Thyroid gland (tissue), 4 donors: ENCODE measurements around the gene EIF4B. TPM values are rescaled to one million over a fixed set of nuclear protein-coding genes. Genes with fewer than 3 reads are reported as not detected.

Experiments
- DNase-seq, 2 donors: peaks; one replicate each; pipeline ENCODE4 v3.0.0-alpha.2; 2019
- H3K27ac ChIP-seq, 3 donors: fragments of 200-600 bp; sonication (generic); 1 replicate in 2 of 3; 2 replicates in 1 of 3; pipeline ENCODE4 v1.5.1; 2016 to 2019; ENCODE audit warnings: mild to moderate bottlenecking in 1 of 3, moderate library complexity in 1 of 3
- H3K27me3 ChIP-seq: fragments of 200-600 bp; sonication (generic); one replicate; pipeline ENCODE4 v1.5.1; 2019
- H3K36me3 ChIP-seq, 2 donors: fragments of 200-600 bp; sonication (generic); one replicate each; pipeline ENCODE4 v1.5.1; 2016 to 2019
- H3K4me1 ChIP-seq, 2 donors: fragments of 200-600 bp; sonication (generic); one replicate each; pipeline ENCODE4 v1.5.1; 2017 to 2019
- H3K4me3 ChIP-seq, 3 donors: fragments of 200-600 bp; sonication (generic); replicated peaks in 1 of 3; 1 replicate in 2 of 3; 2 replicates in 1 of 3; pipeline ENCODE4 v1.5.1; 2016; ENCODE audit warnings: mild to moderate bottlenecking in 1 of 3
- H3K9me3 ChIP-seq: fragments of 200-600 bp; sonication (generic); one replicate; pipeline ENCODE4 v1.5.1; 2017
- CTCF ChIP-seq, 6 experiments: fragments of 200-600 bp in 3 of 6; fragments of 450-650 bp in 3 of 6; sonication (generic) in 3 of 6; IDR thresholded peaks; one replicate each; pipeline ENCODE4 v1.5.1; 2016 to 2019; ENCODE audit warnings: antibody characterized with exemption in 6 of 6, mild to moderate bottlenecking in 2 of 6, inconsistent platforms in 1 of 6, moderate library complexity in 1 of 6
- POLR2A ChIP-seq, 2 donors: fragments of 450-650 bp; IDR thresholded peaks; one replicate each; pipeline ENCODE4 v1.6.1; 2017; ENCODE audit warnings: antibody characterized with exemption in 2 of 2, mild to moderate bottlenecking in 2 of 2, moderate library complexity in 1 of 2
- WGBS, 2 donors: methylation state at CpG; one replicate each; pipeline ENCODE4 v1.1.5; 2017; 5-methylcytosine and 5-hydroxymethylcytosine counted together
- intact Hi-C: fragments of 100-400 bp; cut with DNase I; formaldehyde crosslinking; loops from one replicate; pipeline ENCODE4 v1.15.1; 2023
- total RNA-seq, 4 donors: library from RNA; depleted of rRNA; stranded (reverse); fragments of >200 nt; gene quantifications; one replicate each; pipeline ENCODE4 v1.2.3, GENCODE V29; 2016

Gene EIF4B
- total RNA-seq, 4 donors from 2014 or later = 428 to 704 (median 567) TPM

DNA sequence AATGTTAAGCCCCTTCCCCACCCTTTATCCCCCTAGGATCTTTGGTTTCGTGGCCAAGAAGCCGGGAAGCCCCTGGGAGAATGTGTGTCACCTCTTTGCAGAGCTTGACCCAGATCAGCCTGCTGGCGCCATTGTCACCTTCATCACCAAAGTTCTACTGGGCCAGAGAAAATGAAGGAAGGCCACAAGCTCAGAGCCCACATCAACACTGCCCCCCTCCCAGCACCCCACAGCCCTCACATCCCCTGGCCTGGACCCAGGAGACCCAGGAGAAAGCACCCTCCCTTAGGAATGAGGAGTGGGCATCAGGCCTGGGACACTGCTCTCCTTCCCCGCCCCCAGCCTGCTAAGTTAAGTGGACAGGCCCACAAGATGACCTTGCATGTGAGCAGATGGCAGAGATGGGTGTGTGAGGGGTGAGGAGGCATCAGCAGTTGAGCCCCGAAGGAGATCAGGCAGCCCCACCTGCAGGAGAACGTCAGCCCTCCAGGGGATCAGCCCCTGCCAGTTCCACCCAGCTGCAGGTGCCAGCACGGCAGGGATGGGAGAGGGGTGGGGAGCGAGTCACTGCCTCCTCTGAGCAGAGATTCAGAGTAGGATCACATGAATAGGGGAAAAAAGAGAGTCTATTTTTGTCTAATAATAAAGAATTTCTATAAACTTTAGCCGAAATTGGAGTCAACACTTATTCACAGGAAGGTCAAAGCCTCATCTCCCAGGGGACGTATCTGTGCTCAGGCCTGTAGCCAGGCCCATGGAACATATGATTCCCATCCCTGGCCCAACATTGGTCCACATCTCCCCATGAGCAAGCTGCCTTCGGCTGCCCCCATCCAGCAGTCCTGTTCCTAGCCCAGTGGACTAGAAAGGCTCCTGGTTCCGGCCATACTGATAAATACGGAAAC is 57.7 kb downstream of the EIF4B start:
- intact Hi-C loops = loop anchor here (2.0 to 10.0 kb wide), 2 partner anchors 33 to 131 kb away; partner anchors contain the start of gene IGFBP6
- Histone ChIP-seq H3K36me3 (peaks cover 15 to 24% of the 10 kb centered on the region in 2 donors), H3K27me3 (no peaks in the 10 kb centered on the region), H3K4me1 (peaks cover 26 to 71% of the 10 kb centered on the region in 2 donors), H3K4me3 (no peak overlapping the region), H3K9me3 (no peaks in the 10 kb centered on the region), H3K27ac (peak overlapping the region; percentile 28 to 75 (median 71))
- TF ChIP-seq POLR2A (IDR thresholded peaks at IDR 0.05) (no peak), CTCF (IDR thresholded peaks at IDR 0.05) (no peak)
- no peak for DNase-seq
- 61 to 69% methylated on average over 12 to 13 of the region's 13 CpGs for WGBS, 2 donors

DNA sequence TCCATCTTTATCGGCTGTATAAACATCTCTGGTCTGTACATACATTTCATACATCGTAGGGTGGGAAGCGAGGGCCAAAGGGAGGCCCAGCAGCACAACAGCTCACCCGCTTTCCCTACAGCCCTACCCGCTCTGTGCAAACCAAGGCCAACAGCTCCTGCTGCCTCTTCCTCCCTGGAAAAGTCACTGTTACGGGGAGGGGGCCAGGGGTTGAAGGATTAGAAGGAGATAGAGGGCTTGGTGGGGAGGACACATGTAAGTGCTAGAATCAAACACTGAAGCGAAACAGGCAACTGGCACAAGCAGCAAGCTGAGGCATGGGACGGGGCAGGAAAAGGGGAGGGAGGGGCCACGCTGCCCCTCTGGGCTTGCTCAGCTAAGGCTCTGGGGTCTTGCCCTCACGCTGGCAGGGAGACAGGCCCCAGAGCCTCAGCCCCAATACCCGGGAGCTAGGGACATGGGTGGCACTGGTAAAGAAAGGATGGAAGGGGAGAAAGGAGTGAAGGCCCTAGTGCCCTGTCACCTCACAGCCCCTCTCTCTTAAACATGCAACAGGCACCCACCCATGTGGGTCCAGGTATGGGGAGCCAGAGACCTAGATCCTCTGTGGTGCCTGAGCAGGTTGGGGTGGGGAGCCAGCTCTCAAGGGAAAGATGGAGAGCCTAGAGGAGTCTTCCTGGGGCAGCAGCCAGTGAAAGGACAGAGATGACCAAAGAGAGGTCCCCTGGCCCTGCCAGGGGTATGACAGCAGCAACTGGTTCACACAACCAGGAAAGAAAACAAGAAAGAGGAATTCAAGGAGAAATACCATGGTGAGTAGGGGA is 58.6 kb downstream of the EIF4B start:
- Histone ChIP-seq H3K27me3 (no peaks in the 10 kb centered on the region), H3K27ac (peak overlapping the region; percentile 3 to 75 (median 71)), H3K36me3 (peaks cover 11 to 18% of the 10 kb centered on the region in 2 donors), H3K4me1 (peaks cover 26 to 76% of the 10 kb centered on the region in 2 donors), H3K9me3 (no peaks in the 10 kb centered on the region), H3K4me3 (no peak overlapping the region)
- DNase-seq = no peak
- WGBS, 2 donors = 75 to 86% methylated on average over 11 of the region's 11 CpGs
- intact Hi-C loops = loop anchor here (2.0 to 10.0 kb wide), 2 partner anchors 32 to 130 kb away; partner anchors contain the start of gene IGFBP6
- TF ChIP-seq POLR2A (IDR thresholded peaks at IDR 0.05) (no peak), CTCF (IDR thresholded peaks at IDR 0.05) (no peak)

- no peaks in the 10 kb centered on the region for H3K27me3 ChIP-seq
- H3K9me3 ChIP-seq = no peaks in the 10 kb centered on the region
- H3K36me3 ChIP-seq = peaks cover 11 to 16% of the 10 kb centered on the region in 2 donors
- 76 to 79% methylated on average over 3 to 7 of the region's 7 CpGs for WGBS, 2 donors
- H3K27ac ChIP-seq = peak overlapping the region in 2 of 3 donors; percentile 71 to 75
- H3K4me1 ChIP-seq = peaks cover 26 to 76% of the 10 kb centered on the region in 2 donors
- H3K4me3 ChIP-seq = no peak overlapping the region
- DNase-seq = no peak
- TF ChIP-seq CTCF (IDR thresholded peaks at IDR 0.05) (no peak), POLR2A (IDR thresholded peaks at IDR 0.05) (no peak)
- intact Hi-C loops = loop anchor here (2.0 to 10.0 kb wide), 2 partner anchors 31 to 129 kb away; partner anchors contain the start of gene IGFBP6
Observed at GRCh38 chr12:53065470-53065869, 59.2 kb downstream of the EIF4B start.

GRCh38 chr12:53065975-53066931 is 60.0 kb downstream of the EIF4B start:
- TF ChIP-seq POLR2A (IDR thresholded peaks at IDR 0.05) (no peak), CTCF (IDR thresholded peaks at IDR 0.05) (peak; percentile 74 to 92 (median 86))
- H3K4me1 ChIP-seq = peaks cover 18 to 76% of the 10 kb centered on the region in 2 donors
- H3K27me3 ChIP-seq = no peaks in the 10 kb centered on the region
- peak; percentile 74 to 77 for DNase-seq
- peak overlapping the region; percentile 27 to 75 (median 71) for H3K27ac ChIP-seq
- H3K4me3 ChIP-seq = no peak overlapping the region
- intact Hi-C loops = loop anchor here (2.0 to 10.0 kb wide), 2 partner anchors 31 to 129 kb away; partner anchors contain the start of gene IGFBP6
- no peaks in the 10 kb centered on the region for H3K9me3 ChIP-seq
- peaks cover 11 to 16% of the 10 kb centered on the region in 2 donors for H3K36me3 ChIP-seq
- WGBS, 2 donors = 45% methylated on average over 24 of the region's 24 CpGs
